ENCODE measurements around the gene SEC22A. TPM values are rescaled to one million over a fixed set of nuclear protein-coding genes. Genes with fewer than 3 reads are reported as not detected.

SEC22A gene
- total RNA-seq, 1 donor from 2014 or later: 15.4 TPM

DNA sequence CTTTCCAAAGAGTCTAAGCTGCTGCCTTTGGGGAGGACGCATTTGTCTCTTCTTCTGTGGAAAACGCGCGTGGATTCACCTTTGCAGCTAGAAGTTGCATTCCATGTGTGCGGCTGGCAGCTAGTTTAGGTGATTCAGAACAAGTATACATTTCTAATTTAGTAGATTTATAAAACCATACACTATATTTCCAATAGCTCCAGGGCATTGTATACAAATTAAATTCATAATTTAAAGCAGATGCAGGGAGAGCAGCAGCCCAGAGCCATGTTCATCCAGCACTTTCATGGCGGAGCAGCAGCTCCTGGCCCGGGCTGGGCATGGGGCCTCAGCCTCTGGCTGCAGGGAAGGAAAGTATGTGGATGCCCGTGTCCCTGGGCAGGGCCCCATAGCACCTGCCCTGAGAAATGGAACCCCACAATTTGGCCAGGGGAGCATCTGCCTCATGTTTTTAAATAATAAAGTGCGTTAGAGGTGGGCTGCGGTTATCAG lies 42.8 kb upstream of the SEC22A start:
- TF ChIP-seq, protein P1, sequence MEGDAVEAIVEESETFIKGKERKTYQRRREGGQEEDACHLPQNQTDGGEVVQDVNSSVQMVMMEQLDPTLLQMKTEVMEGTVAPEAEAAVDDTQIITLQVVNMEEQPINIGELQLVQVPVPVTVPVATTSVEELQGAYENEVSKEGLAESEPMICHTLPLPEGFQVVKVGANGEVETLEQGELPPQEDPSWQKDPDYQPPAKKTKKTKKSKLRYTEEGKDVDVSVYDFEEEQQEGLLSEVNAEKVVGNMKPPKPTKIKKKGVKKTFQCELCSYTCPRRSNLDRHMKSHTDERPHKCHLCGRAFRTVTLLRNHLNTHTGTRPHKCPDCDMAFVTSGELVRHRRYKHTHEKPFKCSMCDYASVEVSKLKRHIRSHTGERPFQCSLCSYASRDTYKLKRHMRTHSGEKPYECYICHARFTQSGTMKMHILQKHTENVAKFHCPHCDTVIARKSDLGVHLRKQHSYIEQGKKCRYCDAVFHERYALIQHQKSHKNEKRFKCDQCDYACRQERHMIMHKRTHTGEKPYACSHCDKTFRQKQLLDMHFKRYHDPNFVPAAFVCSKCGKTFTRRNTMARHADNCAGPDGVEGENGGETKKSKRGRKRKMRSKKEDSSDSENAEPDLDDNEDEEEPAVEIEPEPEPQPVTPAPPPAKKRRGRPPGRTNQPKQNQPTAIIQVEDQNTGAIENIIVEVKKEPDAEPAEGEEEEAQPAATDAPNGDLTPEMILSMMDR (conservative IDR thresholded peaks at IDR 0.05): no peak
- no peak for DNase-seq (ENCODE audit: low read depth, low spot score)

DNA sequence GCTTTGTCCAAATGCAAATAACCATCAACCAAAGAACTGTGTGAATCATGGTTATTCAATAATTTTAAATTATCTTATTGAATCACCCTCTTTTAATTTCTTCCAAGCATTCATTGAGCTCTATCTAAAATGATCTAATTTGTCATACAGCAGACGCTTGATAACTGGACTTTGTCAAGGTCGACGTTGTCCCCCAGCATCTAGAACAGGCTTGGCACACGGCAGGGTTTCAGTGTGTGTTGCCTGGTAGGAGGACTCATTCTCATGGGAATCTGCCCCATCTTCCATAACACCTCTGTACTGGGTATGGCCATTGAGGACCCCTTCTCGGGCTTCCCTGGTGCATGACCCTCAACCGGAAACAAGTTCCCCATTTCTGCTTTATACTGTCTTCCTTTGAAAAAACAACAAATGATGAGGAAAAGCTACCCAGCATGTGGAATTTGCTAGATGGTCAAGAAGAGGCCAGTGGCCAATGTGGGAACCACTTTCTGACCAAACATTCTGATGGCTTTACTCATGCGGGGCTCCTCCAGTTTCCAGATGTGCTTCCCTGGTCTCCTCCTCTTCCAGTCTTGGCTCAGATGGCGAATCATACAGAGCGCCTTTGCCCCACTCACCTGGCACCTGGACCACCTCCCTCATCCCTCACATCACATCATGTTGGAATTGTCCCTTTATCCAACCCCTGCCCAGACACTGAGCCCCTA lies 41.7 kb upstream of the SEC22A start:
- peaks cover 12% of the 10 kb centered on the region for H3K36me3 Mint-ChIP-seq (ENCODE audit: low read depth)
- no peak for DNase-seq (ENCODE audit: low read depth, low spot score)
- H3K27ac Mint-ChIP-seq (ENCODE audit: unreplicated experiment): peak overlapping the region; percentile 82
- H3K27me3 Mint-ChIP-seq (ENCODE audit: low read depth): no peaks in the 10 kb centered on the region
- TF ChIP-seq, protein P1 (conservative IDR thresholded peaks at IDR 0.05): no peak
- peaks cover under 1% of the 10 kb centered on the region for H3K4me1 Mint-ChIP-seq
- H3K9me3 Mint-ChIP-seq: peaks cover 5% of the 10 kb centered on the region
- H3K4me3 Mint-ChIP-seq: no peak overlapping the region

More for the DNA sequence above, 42.8 kb upstream of the SEC22A start:
- no peaks in the 10 kb centered on the region for H3K9me3 Mint-ChIP-seq
- no peak overlapping the region for H3K4me3 Mint-ChIP-seq
- H3K36me3 Mint-ChIP-seq (ENCODE audit: low read depth): peaks cover under 1% of the 10 kb centered on the region
- peaks cover 9% of the 10 kb centered on the region for H3K4me1 Mint-ChIP-seq
- no peak overlapping the region for H3K27ac Mint-ChIP-seq (ENCODE audit: unreplicated experiment)
- H3K27me3 Mint-ChIP-seq (ENCODE audit: low read depth): no peaks in the 10 kb centered on the region

DNA sequence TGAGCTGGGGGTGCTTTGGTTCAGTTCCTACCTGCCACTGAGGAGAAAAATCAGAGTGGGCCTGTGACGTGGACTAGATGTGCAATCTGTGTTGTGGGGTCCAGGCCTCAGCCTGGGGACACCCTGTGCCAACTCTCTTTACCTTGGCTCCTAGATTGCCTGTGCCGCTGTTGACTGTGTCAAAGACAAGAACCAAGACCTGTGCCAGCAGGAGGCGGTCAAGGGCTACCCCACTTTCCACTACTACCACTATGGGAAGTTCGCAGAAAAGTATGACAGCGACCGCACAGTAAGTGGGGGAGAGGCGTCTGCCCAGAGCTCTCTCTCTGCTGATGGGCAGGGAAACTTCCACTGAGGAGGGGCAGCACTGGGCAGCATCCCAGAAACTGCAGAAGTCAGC lies 40.6 kb upstream of the SEC22A start:
- Mint-ChIP-seq H3K4me3 (no peak overlapping the region), H3K9me3 (peaks cover 6% of the 10 kb centered on the region), H3K4me1 (no peaks in the 10 kb centered on the region), H3K27me3 (ENCODE audit: low read depth) (no peaks in the 10 kb centered on the region), H3K27ac (ENCODE audit: unreplicated experiment) (peak overlapping the region; percentile 43), H3K36me3 (ENCODE audit: low read depth) (peaks cover 20% of the 10 kb centered on the region)
- TF ChIP-seq, protein P1 (conservative IDR thresholded peaks at IDR 0.05): no peak
- no peak for DNase-seq (ENCODE audit: low read depth, low spot score)

DNA sequence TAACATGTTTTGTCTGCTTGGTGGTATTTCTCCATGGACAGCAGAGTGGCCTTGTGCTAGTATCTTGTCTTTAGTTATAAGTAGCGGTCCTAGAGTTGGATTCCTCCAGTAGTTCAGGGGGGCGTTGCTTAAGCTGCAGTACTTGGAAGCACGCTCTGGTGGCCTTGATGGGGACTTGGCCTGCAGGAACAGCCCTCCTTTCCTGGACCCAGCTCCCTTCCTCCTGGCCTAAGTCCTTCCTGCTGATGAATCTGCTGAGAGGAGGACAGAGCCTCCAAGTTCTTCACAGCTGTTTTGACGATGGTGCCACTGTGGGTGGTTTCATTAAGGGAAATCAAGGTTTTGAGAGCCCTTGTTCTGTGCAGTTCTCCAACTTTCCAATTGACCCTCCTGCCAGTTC lies 38.6 kb upstream of the SEC22A start:
- Mint-ChIP-seq H3K4me1 (no peaks in the 10 kb centered on the region), H3K27ac (ENCODE audit: unreplicated experiment) (no peak overlapping the region), H3K27me3 (ENCODE audit: low read depth) (no peaks in the 10 kb centered on the region), H3K4me3 (no peak overlapping the region), H3K9me3 (peaks cover 11% of the 10 kb centered on the region), H3K36me3 (ENCODE audit: low read depth) (peaks cover 31% of the 10 kb centered on the region)
- TF ChIP-seq, protein P1 (conservative IDR thresholded peaks at IDR 0.05): no peak
- no peak for DNase-seq (ENCODE audit: low read depth, low spot score)

DNA sequence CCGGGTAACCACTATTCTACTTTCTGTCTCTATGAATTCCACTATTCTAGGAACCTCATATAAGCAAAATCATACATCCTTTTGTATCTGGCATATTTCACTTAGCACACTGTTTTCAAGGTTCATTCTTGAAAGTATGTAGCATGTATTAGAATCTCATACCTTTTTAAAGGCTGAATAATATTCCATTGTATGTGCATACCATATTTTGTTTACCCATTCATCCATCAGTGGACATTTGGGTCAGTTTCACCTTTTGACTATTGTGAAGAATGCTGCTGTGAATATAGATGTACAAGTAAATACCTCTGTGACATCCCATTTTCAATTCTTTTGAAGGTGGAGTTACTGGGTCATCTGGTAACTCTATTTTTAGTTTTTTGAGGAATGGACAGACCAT lies 36.6 kb upstream of the SEC22A start:
- Mint-ChIP-seq H3K36me3 (ENCODE audit: low read depth) (peaks cover 31% of the 10 kb centered on the region), H3K9me3 (peaks cover 11% of the 10 kb centered on the region), H3K4me3 (no peak overlapping the region), H3K27me3 (ENCODE audit: low read depth) (no peaks in the 10 kb centered on the region), H3K4me1 (peaks cover 9% of the 10 kb centered on the region), H3K27ac (ENCODE audit: unreplicated experiment) (no peak overlapping the region)
- DNase-seq (ENCODE audit: low read depth, low spot score): no peak
- TF ChIP-seq, protein P1 (conservative IDR thresholded peaks at IDR 0.05): no peak
